IPS-18a (cell line): ENCODE data around the gene TFAP2C.
"Not testable (repeated sequence)": the region's sequence is repeated elsewhere in the genome, so short reads cannot be mapped to it uniquely, and the experiment has no call there.

ENCODE experiments used
- H3K27ac ChIP-seq: one replicate; pipeline ENCODE4 v1.5.1; 2013; ENCODE audit warnings: low read length
- H3K27me3 ChIP-seq: one replicate; pipeline ENCODE4 v1.6.1; 2013; ENCODE audit warnings: mild to moderate bottlenecking, low read length; ENCODE audit not compliant: control insufficient read depth, insufficient read depth
- H3K36me3 ChIP-seq: one replicate; pipeline ENCODE4 v1.6.1; 2013; ENCODE audit warnings: low read depth, low read length; ENCODE audit not compliant: control insufficient read depth
- H3K4me1 ChIP-seq: one replicate; pipeline ENCODE4 v1.6.1; 2013; ENCODE audit warnings: low read depth, low read length; ENCODE audit not compliant: control insufficient read depth
- H3K4me3 ChIP-seq: one replicate; pipeline ENCODE4 v1.5.1; 2013; ENCODE audit warnings: low read length
- H3K9ac ChIP-seq: one replicate; pipeline ENCODE4 v1.6.1; 2013; ENCODE audit warnings: mild to moderate bottlenecking, low read length, moderate library complexity
- H3K9me3 ChIP-seq: one replicate; pipeline ENCODE4 v1.6.1; 2013; ENCODE audit warnings: low read depth, low read length; ENCODE audit not compliant: control insufficient read depth

TFAP2C gene

DNA sequence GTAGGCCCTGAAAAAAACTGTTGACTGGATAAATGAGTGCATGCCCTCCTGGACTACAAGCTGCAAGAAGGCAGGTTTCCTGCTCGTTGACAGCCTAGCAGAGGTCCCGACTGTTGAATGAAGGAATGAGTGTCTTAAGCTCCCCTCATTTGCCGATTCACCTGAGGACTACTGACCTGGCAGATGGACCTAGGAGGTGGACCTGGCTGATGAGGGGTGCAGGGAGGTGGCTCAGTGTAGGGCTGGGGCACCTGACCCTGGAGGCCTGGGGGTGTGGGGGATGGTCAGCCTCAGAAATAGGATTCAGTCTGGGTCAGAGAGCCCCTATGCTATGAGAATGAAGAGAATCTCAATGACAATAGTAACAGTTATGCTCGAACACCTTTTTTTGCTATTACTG, 11.6 kb upstream of the TFAP2C start:
- no peak overlapping the region for H3K27ac ChIP-seq
- H3K4me1 ChIP-seq, result no peaks in the 10 kb centered on the region

DNA sequence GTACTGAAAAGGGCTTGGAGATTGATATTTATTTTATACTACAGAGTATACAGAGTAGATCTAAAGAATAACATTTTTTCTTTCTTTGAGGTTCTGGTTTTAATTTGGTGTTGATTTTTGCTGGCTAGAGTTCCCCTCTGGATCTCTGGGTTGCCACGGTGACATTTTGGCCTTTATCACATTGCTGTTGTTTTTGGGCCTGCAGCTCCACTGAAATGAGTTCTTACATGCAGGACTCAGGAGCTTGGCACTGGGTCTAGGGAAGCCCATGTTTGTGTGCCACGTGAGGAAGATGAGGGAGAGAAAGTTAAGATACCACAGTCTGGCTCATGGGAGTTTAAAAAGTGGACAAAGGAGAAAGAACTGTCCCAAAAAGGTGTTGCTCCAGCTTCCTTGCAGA, 7.4 kb upstream of the TFAP2C start:
- Histone ChIP-seq H3K27me3 (peaks cover 27% of the 10 kb centered on the region), H3K4me3 (no peak overlapping the region), H3K27ac (no peak overlapping the region), H3K4me1 (peaks cover 7% of the 10 kb centered on the region), H3K9ac (no peak overlapping the region), H3K36me3 (no peaks in the 10 kb centered on the region), H3K9me3 (no peaks in the 10 kb centered on the region)

More for the DNA sequence above, 11.6 kb upstream of the TFAP2C start:
- Histone ChIP-seq H3K9me3 (no peaks in the 10 kb centered on the region), H3K4me3 (no peak overlapping the region), H3K36me3 (no peaks in the 10 kb centered on the region), H3K9ac (no peak overlapping the region), H3K27me3 (no peaks in the 10 kb centered on the region)

DNA sequence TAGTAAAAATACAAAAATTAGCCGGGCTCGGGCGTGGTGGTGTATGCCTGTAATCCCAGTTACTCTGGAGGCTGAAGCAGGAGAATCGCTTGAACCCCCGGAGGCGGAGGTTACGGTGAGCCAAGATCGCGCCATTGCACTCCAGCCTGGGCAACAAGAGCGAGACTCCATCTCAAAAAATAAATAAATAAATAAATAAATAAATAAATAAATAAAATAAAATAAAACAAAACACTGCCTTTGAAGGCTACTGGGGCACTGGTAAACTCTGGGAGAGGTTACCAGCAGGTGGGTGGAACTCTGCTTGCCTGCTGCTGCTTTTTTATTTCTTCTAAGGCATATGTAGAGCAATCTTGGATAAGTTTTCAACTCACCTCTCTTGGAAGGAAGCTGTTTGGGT, 5.2 kb upstream of the TFAP2C start:
- H3K27ac ChIP-seq, H3K36me3 ChIP-seq, H3K9me3 ChIP-seq, H3K9ac ChIP-seq: not testable (repeated sequence)
- Histone ChIP-seq H3K27me3 (peaks cover 49% of the 10 kb centered on the region), H3K4me3 (peak overlapping the region; percentile 68), H3K4me1 (peaks cover 22% of the 10 kb centered on the region)

DNA sequence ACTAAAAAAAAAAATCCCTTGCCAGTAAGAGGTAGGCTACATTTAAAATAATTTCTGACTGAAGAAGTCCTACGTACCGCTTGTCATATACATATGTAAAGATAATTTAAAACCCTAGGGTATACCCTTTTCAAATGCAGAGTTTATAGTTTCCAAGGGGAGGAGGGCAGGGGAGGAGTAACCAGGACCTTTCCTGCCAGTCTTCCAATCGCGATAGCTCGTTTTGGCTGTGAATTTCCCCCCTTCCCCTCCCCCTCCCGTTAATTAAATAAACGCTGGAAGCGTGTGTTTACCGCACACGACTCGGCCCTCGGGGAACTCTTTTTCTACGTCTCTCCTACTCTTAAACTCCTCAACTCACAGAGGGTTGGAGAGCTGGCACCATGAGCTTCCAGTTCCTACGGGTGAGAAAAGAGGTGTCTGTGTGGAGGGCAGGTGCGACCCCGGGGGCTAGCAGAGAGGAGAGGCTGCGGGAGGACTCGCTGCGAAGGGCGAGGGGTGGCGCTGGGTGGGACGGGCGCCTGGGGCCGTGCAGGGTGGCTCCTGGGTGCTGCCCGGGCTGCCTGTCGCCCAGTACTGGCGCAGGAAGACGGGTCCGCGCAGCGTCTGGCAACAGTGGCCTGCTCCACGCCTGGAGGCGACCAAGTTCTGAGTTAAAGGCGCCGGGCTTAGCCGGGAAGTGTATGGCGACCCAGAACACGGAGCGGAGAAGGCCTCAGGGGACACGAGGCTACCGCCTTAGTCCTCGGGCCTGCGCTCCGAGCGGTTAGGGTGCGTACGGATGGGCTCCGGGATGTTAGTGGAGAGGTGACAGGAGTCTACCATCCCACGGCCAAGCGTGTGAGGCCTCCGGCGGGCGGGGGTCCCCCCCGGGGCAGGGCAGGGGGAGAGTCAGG, 4.1 kb upstream of the TFAP2C start:
- H3K36me3 ChIP-seq, result no peaks in the 10 kb centered on the region
- no peaks in the 10 kb centered on the region for H3K9me3 ChIP-seq
- peaks cover 22% of the 10 kb centered on the region for H3K4me1 ChIP-seq
- no peak overlapping the region for H3K9ac ChIP-seq
- peaks cover 60% of the 10 kb centered on the region for H3K27me3 ChIP-seq
- peak overlapping the region; percentile 68 for H3K4me3 ChIP-seq
- H3K27ac ChIP-seq, result no peak overlapping the region

DNA sequence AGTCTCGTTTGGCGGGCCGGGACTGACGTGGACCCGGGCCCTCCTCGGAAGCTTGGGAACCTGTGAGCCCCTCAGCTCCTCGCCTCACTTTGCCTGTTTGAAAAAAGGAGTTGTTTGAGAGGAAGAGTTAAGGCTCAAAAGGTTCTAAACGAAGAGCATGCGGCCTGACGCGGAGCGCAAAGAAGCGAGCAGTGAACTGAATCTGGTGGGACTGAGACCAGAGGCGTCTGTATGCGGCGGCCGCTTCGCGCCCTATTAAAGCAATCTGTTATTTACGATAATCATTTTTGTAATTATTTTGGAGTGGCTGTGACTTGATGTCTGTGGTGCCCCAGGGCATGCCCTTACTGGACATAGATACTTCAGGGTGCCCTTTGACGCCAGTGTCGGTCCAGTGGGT, 3.3 kb upstream of the TFAP2C start:
- Histone ChIP-seq H3K9ac (no peak overlapping the region), H3K36me3 (no peaks in the 10 kb centered on the region), H3K4me3 (peak overlapping the region; percentile 68), H3K27ac (no peak overlapping the region), H3K4me1 (peaks cover 22% of the 10 kb centered on the region), H3K9me3 (no peaks in the 10 kb centered on the region), H3K27me3 (peaks cover 66% of the 10 kb centered on the region)

DNA sequence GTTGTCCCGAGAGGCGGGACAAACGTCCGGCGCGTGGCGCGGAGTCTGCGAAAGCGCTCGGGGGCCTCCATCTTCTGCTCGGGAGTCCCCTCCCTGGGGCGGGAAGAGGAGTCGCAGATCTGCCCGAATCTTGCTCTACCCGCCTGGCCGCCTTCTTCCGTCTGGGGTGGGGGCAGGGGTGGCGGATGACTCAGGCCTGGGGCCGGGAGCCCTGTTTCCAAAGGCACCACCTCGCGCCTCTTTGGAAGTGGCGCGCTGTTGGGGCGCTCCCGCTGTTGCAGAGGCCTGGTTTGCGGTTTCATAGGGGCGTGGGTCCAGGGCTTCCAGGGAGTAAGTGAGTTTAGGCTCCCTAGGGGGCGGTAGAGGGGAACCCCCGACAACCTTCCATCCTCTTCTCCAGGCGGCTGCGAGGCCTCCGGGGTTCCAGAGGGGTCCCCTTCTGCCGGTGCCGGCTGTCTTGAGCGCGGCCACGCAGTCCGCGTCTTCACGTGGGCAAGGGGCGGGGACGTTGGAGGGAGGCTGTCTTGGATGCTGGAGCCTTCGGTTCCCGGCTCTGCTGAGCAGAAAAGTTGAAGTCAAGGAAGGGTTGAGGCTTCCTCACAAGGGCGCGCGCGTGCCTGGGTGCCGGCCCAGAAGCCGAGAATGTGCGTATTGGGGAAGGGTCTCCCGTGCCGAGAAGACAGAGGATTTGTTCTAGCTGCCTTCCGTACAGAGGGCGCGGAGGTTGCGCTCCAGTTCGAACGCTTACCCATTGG, 2.6 kb upstream of the TFAP2C start:
- Histone ChIP-seq H3K36me3 (no peaks in the 10 kb centered on the region), H3K9ac (no peak overlapping the region), H3K27ac (no peak overlapping the region), H3K4me1 (peaks cover 22% of the 10 kb centered on the region), H3K27me3 (peaks cover 73% of the 10 kb centered on the region), H3K4me3 (peak overlapping the region; percentile 68), H3K9me3 (no peaks in the 10 kb centered on the region)

DNA sequence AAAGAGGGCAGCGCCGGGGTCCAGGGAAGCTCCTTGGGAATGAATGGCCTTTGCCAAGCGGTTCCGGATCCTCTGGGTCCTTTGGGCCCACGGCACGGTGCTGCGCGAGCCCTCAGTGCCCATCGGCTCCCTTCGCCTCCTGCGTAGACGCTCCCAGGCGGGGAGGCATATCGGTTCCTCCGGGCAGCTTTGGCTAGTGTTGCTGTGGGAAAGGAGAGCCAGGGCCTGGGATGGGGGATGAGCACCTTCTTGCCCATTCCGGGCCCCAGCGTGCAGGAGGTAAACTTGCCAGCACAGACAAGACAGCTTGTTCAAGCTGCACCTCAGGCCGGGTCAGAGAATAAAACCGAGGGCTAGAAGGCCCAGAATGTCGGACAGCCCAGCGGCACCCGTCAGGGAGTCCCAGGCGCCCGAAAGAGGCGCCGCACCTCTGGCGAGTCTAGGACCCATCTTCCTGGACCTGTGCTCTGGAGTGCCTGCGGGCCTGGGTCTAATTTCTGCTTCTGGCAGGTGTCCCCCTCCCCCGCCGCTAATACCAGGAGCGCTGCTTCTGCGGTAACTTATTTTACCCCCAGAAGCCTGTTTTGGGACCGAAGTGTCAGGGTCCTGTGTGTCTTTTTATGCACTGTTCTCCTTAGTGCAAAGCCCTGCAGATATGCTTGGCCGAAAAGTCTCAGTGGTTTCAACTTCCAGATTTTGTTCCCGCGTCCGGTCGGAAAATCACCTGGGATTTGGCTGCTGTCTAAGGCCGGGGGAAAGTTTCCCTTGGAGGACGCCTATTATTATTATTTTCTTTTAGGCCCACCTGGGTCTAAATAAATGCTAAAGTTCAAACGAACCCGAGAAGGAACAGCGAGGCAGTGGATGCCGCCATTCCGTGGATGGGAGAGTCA, 1.7 kb upstream of the TFAP2C start:
- Histone ChIP-seq H3K4me3 (peak overlapping the region; percentile 68), H3K4me1 (peaks cover 30% of the 10 kb centered on the region)

DNA sequence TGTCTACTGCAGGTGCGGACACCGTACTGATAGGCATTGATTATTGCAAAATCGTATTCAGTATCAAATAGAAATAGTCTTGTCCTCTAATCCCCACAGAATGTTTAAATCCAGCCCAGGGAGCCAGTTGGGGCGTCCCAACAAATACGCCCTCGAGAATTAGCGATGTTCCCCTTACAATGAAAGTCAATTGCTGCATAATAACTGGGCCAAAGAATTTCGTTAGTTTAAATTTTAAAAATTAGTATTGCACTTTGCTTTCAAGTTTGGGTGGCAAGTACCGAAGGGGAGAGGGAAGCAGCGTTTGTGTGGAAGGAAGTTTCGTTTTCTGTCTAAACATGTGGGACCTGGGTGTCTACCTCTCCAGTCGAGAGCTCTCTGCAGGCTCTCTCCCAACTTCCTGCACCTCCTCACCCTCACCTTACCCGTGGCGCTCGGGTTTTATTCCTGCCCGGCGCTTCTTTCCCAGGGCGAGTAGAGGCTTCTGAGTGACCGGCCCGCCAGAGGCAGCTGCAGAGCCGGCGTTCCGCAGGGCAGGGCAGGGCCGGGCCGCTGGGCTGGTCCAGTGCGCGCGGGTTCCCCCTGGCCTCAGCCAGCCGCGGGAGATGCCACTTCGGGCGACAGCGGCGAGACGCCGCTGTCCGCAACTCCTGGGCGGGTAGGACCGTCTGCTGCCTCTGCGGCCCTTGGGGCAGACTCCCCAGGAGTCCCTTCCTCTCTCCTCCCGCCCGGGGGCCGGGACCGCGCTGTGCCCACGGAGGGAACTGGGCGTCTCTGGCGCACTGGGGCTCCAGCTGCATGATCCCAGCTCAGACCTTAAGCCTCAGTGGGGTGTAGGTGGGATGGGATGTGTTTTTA, 862 bp upstream of the TFAP2C start:
- Histone ChIP-seq H3K9ac (no peak overlapping the region), H3K4me1 (peaks cover 31% of the 10 kb centered on the region), H3K27ac (no peak overlapping the region), H3K4me3 (peak overlapping the region; percentile 68), H3K36me3 (no peaks in the 10 kb centered on the region), H3K27me3 (peaks cover 90% of the 10 kb centered on the region), H3K9me3 (no peaks in the 10 kb centered on the region)

More for the DNA sequence above, 1.7 kb upstream of the TFAP2C start:
- Histone ChIP-seq H3K9ac (no peak overlapping the region), H3K27me3 (peaks cover 81% of the 10 kb centered on the region), H3K27ac (no peak overlapping the region), H3K9me3 (no peaks in the 10 kb centered on the region), H3K36me3 (no peaks in the 10 kb centered on the region)

DNA sequence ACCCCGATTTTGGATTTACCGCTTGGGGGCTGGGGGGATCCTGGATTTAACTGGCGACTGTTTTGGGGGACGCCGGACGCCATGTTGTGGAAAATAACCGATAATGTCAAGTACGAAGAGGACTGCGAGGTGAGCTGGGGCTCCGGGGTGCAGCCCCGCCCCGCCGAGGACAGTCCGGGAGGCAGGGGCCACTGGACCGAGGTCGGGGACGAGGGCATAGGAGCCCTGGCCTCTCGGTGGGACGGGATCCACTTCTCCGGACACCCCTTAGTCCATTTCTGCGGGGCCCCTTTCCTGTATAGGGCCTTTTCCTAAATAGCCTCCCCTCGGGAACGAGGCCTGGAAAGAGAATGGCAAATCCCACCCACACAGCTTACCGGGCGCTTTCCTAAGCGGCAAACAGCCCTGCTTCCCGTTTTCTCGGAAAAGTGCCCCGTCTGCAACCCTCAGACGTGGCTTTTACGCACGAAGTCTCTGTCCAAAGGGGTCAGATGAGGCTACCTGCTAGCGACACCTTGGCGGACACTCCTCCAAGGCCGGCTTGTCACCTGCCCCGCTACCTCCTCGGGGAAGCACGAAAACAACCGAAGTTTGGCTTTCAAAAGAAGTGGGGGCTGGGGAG, 469 bp downstream of the TFAP2C start:
- Histone ChIP-seq H3K27ac (no peak overlapping the region), H3K36me3 (peaks cover 7% of the 10 kb centered on the region), H3K9me3 (no peaks in the 10 kb centered on the region), H3K4me1 (peaks cover 31% of the 10 kb centered on the region), H3K4me3 (peak overlapping the region; percentile 68), H3K27me3 (peaks cover 97% of the 10 kb centered on the region), H3K9ac (peak overlapping the region; percentile 1)

DNA sequence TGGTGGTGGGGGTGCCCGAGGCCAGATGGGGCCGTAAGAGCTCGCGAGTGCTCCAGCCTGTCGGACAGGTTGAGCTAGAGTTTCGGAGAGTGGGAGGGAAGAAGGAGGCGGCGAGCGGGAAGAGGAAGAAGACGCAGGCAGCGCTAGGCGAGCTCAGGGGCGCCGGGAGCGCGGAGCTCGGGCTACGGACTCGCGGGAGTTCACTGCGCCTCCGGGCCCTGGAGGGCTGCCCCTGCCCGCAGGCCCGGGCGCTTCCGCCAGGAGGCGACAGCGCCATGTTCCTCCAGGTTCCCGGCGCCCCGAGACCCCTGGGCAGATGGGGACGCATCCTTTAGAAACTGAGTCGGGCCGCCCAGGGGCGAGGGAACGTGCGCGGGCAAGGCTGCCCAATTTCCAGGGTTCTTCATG, 984 bp downstream of the TFAP2C start:
- no peak overlapping the region for H3K27ac ChIP-seq

More for the DNA sequence above, 984 bp downstream of the TFAP2C start:
- Histone ChIP-seq H3K9me3 (no peaks in the 10 kb centered on the region), H3K9ac (peak overlapping the region; percentile 66), H3K36me3 (peaks cover 8% of the 10 kb centered on the region), H3K4me3 (peak overlapping the region; percentile 68), H3K4me1 (peaks cover 35% of the 10 kb centered on the region), H3K27me3 (peaks cover 97% of the 10 kb centered on the region)
